GM12878 (cell line): ENCODE data around the gene JKAMP. TPM values are rescaled to one million over a fixed set of nuclear protein-coding genes. Genes with fewer than 3 reads are reported as not detected.

Source experiments
- ATAC-seq: fragments of 200-7000 bp; cut with Tn5 transposase; 3 replicates; pipeline ENCODE4 v1.9.1; 2020; ENCODE audit warnings: mild to moderate bottlenecking, moderate library complexity
- BruUV-seq: library from RNA; stranded (reverse); fragments of 400-500 nt; replicated peaks from 2 replicates; lab custom pipeline; 2021; lab: Mats Ljungman, UMichigan
- CTCF ChIA-PET: fragments of 300-600 bp; sonication (Branson Sonifier 250); formaldehyde crosslinking; extraction: SDS; loops from one replicate; lab custom pipeline; 2021; ENCODE audit warnings: inconsistent platforms; lab: Yijun Ruan, JAX
- POLR2A ChIA-PET: fragments of 350-600 bp; formaldehyde crosslinking; extraction: SDS; loops from one replicate; lab custom pipeline; 2021; ENCODE audit warnings: inconsistent platforms; lab: Charles Lee
- RAD21 ChIA-PET: fragments of 300-600 bp; sonication (Branson Sonifier 250); formaldehyde crosslinking; loops from one replicate; lab custom pipeline; 2023; ENCODE audit warnings: antibody characterized with exemption; ENCODE audit not compliant: unreplicated experiment; lab: Charles Lee
- SMC1A ChIA-PET: fragments of 300-600 bp; sonication (Branson Sonifier 250); formaldehyde crosslinking; loops from one replicate; lab custom pipeline; 2023; ENCODE audit not compliant: unreplicated experiment, uncharacterized antibody; lab: Charles Lee
- DNase-seq: peaks from one replicate; pipeline ENCODE4 v3.0.0-alpha.2; 2011; ENCODE audit warnings: low read depth, low spot score
- FAIRE-seq: peaks from 3 replicates; lab custom pipeline; 2011; peaks lifted over from hg19 to GRCh38; lab: Jason Lieb, UNC
- H2AFZ ChIP-seq: 2 replicates; pipeline ENCODE4 v1.6.0; 2011; ENCODE audit warnings: low read depth, low read length, control low read depth; ENCODE audit not compliant: control insufficient read depth
- H3K27ac ChIP-seq: 2 replicates; pipeline ENCODE4 v1.5.1; 2011; ENCODE audit warnings: control low read depth; ENCODE audit not compliant: control insufficient read depth, insufficient read depth
- H3K27me3 ChIP-seq, 2 experiments: replicated peaks in 1 of 2; 2 replicates each; pipeline versions ENCODE4 v1.6.0 to v1.6.1; 2011; ENCODE audit warnings: low read length in 1 of 2; ENCODE audit not compliant: control insufficient read depth in 2 of 2, insufficient read depth in 2 of 2
- H3K36me3 ChIP-seq, 2 experiments: 2 replicates each; pipeline ENCODE4 v1.5.1; 2011; ENCODE audit warnings: low read length in 1 of 2; ENCODE audit not compliant: control insufficient read depth in 2 of 2, insufficient read depth in 2 of 2
- H3K4me1 ChIP-seq: 2 replicates; pipeline ENCODE4 v1.6.1; 2011; ENCODE audit warnings: mild to moderate bottlenecking, low read length, moderate library complexity, mixed read lengths; ENCODE audit not compliant: control insufficient read depth, insufficient read depth
- H3K4me2 ChIP-seq: 2 replicates; pipeline ENCODE4 v1.6.0; 2011; ENCODE audit warnings: control low read depth; ENCODE audit not compliant: control insufficient read depth, insufficient read depth
- H3K4me3 ChIP-seq: fragments of 200-600 bp; sonication (generic); 2 replicates; pipeline ENCODE4 v1.5.1; 2016
- H3K79me2 ChIP-seq: 2 replicates; pipeline ENCODE4 v1.6.0; 2011; ENCODE audit warnings: low read length; ENCODE audit not compliant: control insufficient read depth, insufficient read depth
- H3K9ac ChIP-seq: 2 replicates; pipeline ENCODE4 v1.8.0; 2011; ENCODE audit warnings: low read length, control low read depth, mixed read lengths; ENCODE audit not compliant: control insufficient read depth, insufficient read depth
- H3K9me3 ChIP-seq: replicated peaks from 3 replicates; pipeline ENCODE4 v1.5.1; 2011; ENCODE audit warnings: mild to moderate bottlenecking, low read length; ENCODE audit not compliant: control insufficient read depth, insufficient read depth
- H4K20me1 ChIP-seq: 2 replicates; pipeline ENCODE4 v1.6.0; 2011; ENCODE audit not compliant: control insufficient read depth, insufficient read depth
- ASH2L ChIP-seq: fragments of 300-600, 200-600 bp; sonication (generic); IDR thresholded peaks from 2 replicates; pipeline ENCODE4 v1.6.1; 2017; ENCODE audit warnings: low read depth, mild to moderate bottlenecking, borderline replicate concordance
- CBX5 ChIP-seq: sonication (generic); IDR thresholded peaks from 2 replicates; pipeline ENCODE4 v1.6.1; 2016; ENCODE audit warnings: low read depth, moderate library complexity, mild to moderate bottlenecking, inconsistent platforms
- DPF2 ChIP-seq: fragments of 450-650 bp; IDR thresholded peaks from 2 replicates; pipeline ENCODE4 v1.6.1; 2017; ENCODE audit warnings: mild to moderate bottlenecking
- HDGF ChIP-seq: fragments of 450-650 bp; IDR thresholded peaks from 2 replicates; pipeline ENCODE4 v1.6.1; 2016; ENCODE audit warnings: antibody characterized with exemption
- MTA2 ChIP-seq: fragments of 450-650 bp; IDR thresholded peaks from 2 replicates; pipeline ENCODE4 v1.6.1; 2016; ENCODE audit warnings: low read depth, mild to moderate bottlenecking, moderate library complexity
- MXI1 ChIP-seq: fragments of 150-350 bp; IDR thresholded peaks from 2 replicates; pipeline ENCODE4 v1.6.1; 2011; ENCODE audit warnings: low read depth, mild to moderate bottlenecking, inconsistent platforms, low read length, improper control_type of control experiment
- NR2C1 ChIP-seq: fragments of 450-650 bp; IDR thresholded peaks from 2 replicates; pipeline ENCODE4 v1.6.1; 2017; ENCODE audit warnings: antibody characterized with exemption, mild to moderate bottlenecking, moderate library complexity
- NR2F1 ChIP-seq: fragments of 450-650 bp; conservative IDR thresholded peaks from 2 replicates; pipeline ENCODE4 v1.6.1; 2017; ENCODE audit warnings: mild to moderate bottlenecking
- RUNX3 ChIP-seq: IDR thresholded peaks from 2 replicates; pipeline ENCODE4 v1.6.1; 2012; ENCODE audit warnings: low read length, inconsistent platforms
- YY1 ChIP-seq: IDR thresholded peaks from 2 replicates; pipeline ENCODE4 v1.6.1; 2011; ENCODE audit warnings: low read depth, mild to moderate bottlenecking, low read length
- WGBS: methylation state at CpG from one replicate; pipeline ENCODE4 v1.1.6; 2016; ENCODE audit warnings: low lambda C conversion rate; ENCODE audit not compliant: insufficient replicate concordance, insufficient coverage; ENCODE audit errors: missing lambda C conversion rate; 5-methylcytosine and 5-hydroxymethylcytosine counted together
- in situ Hi-C: fragments of 300-500 bp; cut with MboI; formaldehyde crosslinking; loops from 9 replicates; pipeline ENCODE4 v1.14.3; 2018; ENCODE audit warnings: mixed read lengths
- intact Hi-C: fragments of 100-400 bp; cut with micrococcal nuclease; formaldehyde crosslinking; loops from one replicate; pipeline ENCODE4 v1.14.2; 2022; ENCODE audit not compliant: unreplicated experiment
- polyA plus RNA-seq, 11 experiments: library from polyadenylated mRNA; depleted of rRNA in 4 of 11; unstranded in 6 of 11; stranded (reverse) in 5 of 11; fragments of >200 nt; fragmentation: Nextera tagmentation in 4 of 11; fragmentation: Illumina TruSeq in 1 of 11; extraction: Ambion mirVana in 4 of 11; extraction: Trizol in 1 of 11; gene quantifications; 1 replicate in 1 of 11; 2 replicates in 10 of 11; pipeline versions ENCODE4 v1.2.1 to v1.2.3, GENCODE V29; 2011 to 2016; ENCODE audit warnings: inconsistent platforms in 2 of 11, missing spikeins in 2 of 11, low read depth in 1 of 11
- total RNA-seq, 4 experiments: library from RNA; depleted of rRNA in 3 of 4; stranded (reverse); fragments of >200 nt in 3 of 4; fragmentation: Illumina TruSeq in 1 of 4; extraction: Trizol in 1 of 4; gene quantifications; 2 replicates each; pipeline versions ENCODE4 v1.2.1 to v1.2.3, GENCODE V29; 2013 to 2021
- TF ChIP-seq, protein P1 (sequence below): fragments of 150-350 bp; IDR thresholded peaks from 2 replicates; pipeline ENCODE4 v1.6.1; 2016; ENCODE audit warnings: low read depth, low read length
- TF ChIP-seq, protein P2 (sequence below): fragments of 450-650 bp; IDR thresholded peaks from 2 replicates; pipeline ENCODE4 v1.6.1; 2016; ENCODE audit warnings: mild to moderate bottlenecking
- TF ChIP-seq, protein P3 (sequence below): fragments of 450-650 bp; conservative IDR thresholded peaks from 2 replicates; pipeline ENCODE4 v1.6.1; 2017; ENCODE audit warnings: mild to moderate bottlenecking, moderate library complexity

JKAMP gene
- total and polyA plus RNA-seq, 10 of the 15 experiments (the other 5 are each of a cell fraction or from before 2014, with no cell fraction given), result 18.2 to 129 (median 46.6) TPM

DNA sequence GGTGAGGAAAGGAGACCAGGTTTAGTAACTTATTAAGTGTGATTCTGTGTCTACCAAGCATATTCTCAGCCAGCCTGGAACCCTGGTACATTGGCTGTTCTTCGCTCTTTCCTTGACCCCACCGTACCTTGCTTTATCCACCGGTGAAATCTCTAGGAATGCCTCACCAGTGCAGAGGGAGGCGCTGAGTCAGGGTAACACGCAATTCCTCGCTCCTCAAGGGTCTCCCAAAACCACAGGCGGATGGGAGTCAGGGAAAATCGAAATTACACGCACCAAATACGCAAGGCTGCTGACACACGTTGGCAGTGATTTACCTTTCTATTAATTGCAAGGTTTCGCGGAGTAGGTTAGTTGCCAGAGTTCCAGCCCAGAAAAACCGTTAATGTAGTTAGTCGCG, 954 bp upstream of the JKAMP start (continued):
- TF ChIP-seq, protein P1, sequence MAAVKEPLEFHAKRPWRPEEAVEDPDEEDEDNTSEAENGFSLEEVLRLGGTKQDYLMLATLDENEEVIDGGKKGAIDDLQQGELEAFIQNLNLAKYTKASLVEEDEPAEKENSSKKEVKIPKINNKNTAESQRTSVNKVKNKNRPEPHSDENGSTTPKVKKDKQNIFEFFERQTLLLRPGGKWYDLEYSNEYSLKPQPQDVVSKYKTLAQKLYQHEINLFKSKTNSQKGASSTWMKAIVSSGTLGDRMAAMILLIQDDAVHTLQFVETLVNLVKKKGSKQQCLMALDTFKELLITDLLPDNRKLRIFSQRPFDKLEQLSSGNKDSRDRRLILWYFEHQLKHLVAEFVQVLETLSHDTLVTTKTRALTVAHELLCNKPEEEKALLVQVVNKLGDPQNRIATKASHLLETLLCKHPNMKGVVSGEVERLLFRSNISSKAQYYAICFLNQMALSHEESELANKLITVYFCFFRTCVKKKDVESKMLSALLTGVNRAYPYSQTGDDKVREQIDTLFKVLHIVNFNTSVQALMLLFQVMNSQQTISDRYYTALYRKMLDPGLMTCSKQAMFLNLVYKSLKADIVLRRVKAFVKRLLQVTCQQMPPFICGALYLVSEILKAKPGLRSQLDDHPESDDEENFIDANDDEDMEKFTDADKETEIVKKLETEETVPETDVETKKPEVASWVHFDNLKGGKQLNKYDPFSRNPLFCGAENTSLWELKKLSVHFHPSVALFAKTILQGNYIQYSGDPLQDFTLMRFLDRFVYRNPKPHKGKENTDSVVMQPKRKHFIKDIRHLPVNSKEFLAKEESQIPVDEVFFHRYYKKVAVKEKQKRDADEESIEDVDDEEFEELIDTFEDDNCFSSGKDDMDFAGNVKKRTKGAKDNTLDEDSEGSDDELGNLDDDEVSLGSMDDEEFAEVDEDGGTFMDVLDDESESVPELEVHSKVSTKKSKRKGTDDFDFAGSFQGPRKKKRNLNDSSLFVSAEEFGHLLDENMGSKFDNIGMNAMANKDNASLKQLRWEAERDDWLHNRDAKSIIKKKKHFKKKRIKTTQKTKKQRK, result no peak
- no peak for TF ChIP-seq MTA2

DNA sequence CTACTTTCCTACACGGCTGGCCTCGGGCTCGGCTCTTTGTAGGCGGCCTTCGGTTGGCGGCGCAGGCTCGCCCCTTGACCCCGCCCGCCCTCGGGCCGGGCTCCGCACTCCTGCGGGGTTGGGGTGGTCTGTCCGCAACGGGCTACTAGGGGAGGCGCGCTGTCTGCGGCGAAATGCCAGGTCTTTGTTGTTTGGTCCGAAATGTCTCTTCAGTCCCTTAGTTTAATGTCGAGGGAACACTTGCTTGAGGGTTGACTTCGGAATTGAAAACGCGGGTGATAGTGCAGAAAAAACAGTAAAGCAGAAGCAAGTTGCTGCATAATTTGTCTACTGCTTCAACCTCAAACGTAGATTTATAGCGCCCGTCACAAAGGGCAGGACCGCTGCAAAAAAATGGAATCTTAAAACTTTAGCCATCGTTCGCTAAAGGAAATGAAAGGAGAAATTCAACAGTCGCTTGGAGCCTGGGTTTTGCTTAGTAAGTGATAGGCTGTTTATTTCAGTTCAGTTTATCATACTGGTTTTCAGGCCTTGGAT, 390 bp downstream of the JKAMP start:
- in situ Hi-C loops (loop anchor here (25.0 kb wide), 1 partner anchor 678 kb away; the partner anchor contains the start of gene DHRS7), intact Hi-C loops (loop anchor here (10.0 kb wide), 2 partner anchors 610 to 680 kb away; partner anchors contain the start of genes DHRS7 and PCNX4)
- TSS peak; percentile 72 for BruUV-seq
- ATAC-seq (peak; percentile 60), FAIRE-seq (no peak), DNase-seq (peak; percentile 16)
- peak; percentile 81 for TF ChIP-seq NR2C1
- TF ChIP-seq RUNX3, result peak; percentile 20; the same call in 1 of the 2 replicates
- TF ChIP-seq HDGF, result no peak
- TF ChIP-seq, protein P2, sequence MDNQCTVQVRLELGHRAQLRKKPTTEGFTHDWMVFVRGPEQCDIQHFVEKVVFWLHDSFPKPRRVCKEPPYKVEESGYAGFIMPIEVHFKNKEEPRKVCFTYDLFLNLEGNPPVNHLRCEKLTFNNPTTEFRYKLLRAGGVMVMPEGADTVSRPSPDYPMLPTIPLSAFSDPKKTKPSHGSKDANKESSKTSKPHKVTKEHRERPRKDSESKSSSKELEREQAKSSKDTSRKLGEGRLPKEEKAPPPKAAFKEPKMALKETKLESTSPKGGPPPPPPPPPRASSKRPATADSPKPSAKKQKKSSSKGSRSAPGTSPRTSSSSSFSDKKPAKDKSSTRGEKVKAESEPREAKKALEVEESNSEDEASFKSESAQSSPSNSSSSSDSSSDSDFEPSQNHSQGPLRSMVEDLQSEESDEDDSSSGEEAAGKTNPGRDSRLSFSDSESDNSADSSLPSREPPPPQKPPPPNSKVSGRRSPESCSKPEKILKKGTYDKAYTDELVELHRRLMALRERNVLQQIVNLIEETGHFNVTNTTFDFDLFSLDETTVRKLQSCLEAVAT, result 0 out of 2 replicates have a peak, but pooled peaks have one; percentile 20
- peak; percentile 2; the same call in 1 of the 2 replicates for TF ChIP-seq YY1
- TF ChIP-seq ASH2L, result peak; percentile 91; the same call in 1 of the 2 replicates
- peak; percentile 8 for TF ChIP-seq MXI1
- peak; percentile 97 for TF ChIP-seq NR2F1
- no peak for TF ChIP-seq DPF2
- TF ChIP-seq, protein P3, sequence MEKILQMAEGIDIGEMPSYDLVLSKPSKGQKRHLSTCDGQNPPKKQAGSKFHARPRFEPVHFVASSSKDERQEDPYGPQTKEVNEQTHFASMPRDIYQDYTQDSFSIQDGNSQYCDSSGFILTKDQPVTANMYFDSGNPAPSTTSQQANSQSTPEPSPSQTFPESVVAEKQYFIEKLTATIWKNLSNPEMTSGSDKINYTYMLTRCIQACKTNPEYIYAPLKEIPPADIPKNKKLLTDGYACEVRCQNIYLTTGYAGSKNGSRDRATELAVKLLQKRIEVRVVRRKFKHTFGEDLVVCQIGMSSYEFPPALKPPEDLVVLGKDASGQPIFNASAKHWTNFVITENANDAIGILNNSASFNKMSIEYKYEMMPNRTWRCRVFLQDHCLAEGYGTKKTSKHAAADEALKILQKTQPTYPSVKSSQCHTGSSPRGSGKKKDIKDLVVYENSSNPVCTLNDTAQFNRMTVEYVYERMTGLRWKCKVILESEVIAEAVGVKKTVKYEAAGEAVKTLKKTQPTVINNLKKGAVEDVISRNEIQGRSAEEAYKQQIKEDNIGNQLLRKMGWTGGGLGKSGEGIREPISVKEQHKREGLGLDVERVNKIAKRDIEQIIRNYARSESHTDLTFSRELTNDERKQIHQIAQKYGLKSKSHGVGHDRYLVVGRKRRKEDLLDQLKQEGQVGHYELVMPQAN, result peak; percentile 50; the same call in 1 of the 2 replicates
- 0 out of 2 replicates have a peak, but pooled peaks have one; percentile 32 for TF ChIP-seq CBX5
- Histone ChIP-seq H3K27me3 (no peaks in the 10 kb centered on the region), H3K4me2 (peak overlapping the region; percentile 15), H4K20me1 (no peaks in the 10 kb centered on the region), H3K27ac (peak overlapping the region; percentile 85), H3K9me3 (no peaks in the 10 kb centered on the region), H3K79me2 (peaks cover 60% of the 10 kb centered on the region), H3K9ac (peak overlapping the region; percentile 76), H3K4me1 (peaks cover 10% of the 10 kb centered on the region; the same call in 1 of the 2 replicates), H3K36me3 (peaks cover 0 to 2% of the 10 kb centered on the region in 2 experiments; a peak in 1 of 4 replicates), H3K4me3 (peak overlapping the region; percentile 83), H2AFZ (peak overlapping the region; percentile 93)
- ChIA-PET SMC1A (interaction anchor here (1.1 to 1.5 kb wide), 4 partner anchors 12 to 209 kb away, joined by 3 to 5 read pairs (median 4); no protein-coding TSS in a partner anchor), POLR2A (interaction anchor here (1.4 to 1.7 kb wide), 2 partner anchors 20 to 296 kb away, joined by 5 to 6 read pairs; partner anchors contain the start of genes DAAM1 and GPR135), CTCF (interaction anchor here (1.0 to 2.2 kb wide), 13 partner anchors 11 to 983 kb away, joined by 3 to 14 read pairs (median 4); partner anchors contain the start of genes CCDC175 and GPR135), RAD21 (interaction anchor here (0.6 to 1.5 kb wide), 11 partner anchors 13 to 1240 kb away, joined by 3 to 5 read pairs (median 3); partner anchors contain the start of genes CCDC175 and PSMA3)
- under 1% methylated on average over 28 of the region's 32 CpGs for WGBS
